ENCODE results near the gene ITGB6.

ITGB6 gene

GRCh38 chr2:160051371-160051800, 148.7 kb downstream of the ITGB6 start:
- H3K9me3 Mint-ChIP-seq: no peaks in the 10 kb centered on the region
- H3K4me3 Mint-ChIP-seq: no peak overlapping the region
- no peaks in the 10 kb centered on the region for H3K36me3 Mint-ChIP-seq
- H3K4me1 Mint-ChIP-seq: peaks cover 13% of the 10 kb centered on the region
- H3K27ac Mint-ChIP-seq: no peak overlapping the region
- no peak for DNase-seq (ENCODE audit: low spot score in 2 of 2)
- ATAC-seq: no peak

- H3K4me3 Mint-ChIP-seq: no peak overlapping the region
- no peaks in the 10 kb centered on the region for H3K9me3 Mint-ChIP-seq
- H3K4me1 Mint-ChIP-seq: peaks cover 13% of the 10 kb centered on the region
- ATAC-seq (no peak), DNase-seq (ENCODE audit: low spot score in 2 of 2) (no peak)
- no peak overlapping the region for H3K27ac Mint-ChIP-seq
- no peaks in the 10 kb centered on the region for H3K36me3 Mint-ChIP-seq
Observed at GRCh38 chr2:160050147-160050546, 149.9 kb downstream of the ITGB6 start.

Data from stimulated activated effector memory CD8-positive, alpha-beta T cell treated with anti-CD3 and anti-CD28 coated beads, Interleukin-12 subunit alpha, Interleukin-12 subunit beta, amount 100 ng/mL, for 72 hours (primary cell).